Chondrocyte (in vitro differentiated cells): ENCODE measurements around the gene COQ10A. TPM values are rescaled to one million over a fixed set of nuclear protein-coding genes. Genes with fewer than 3 reads are reported as not detected.
"Not testable (repeated sequence)": the region's sequence is repeated elsewhere in the genome, so short reads cannot be mapped to it uniquely, and the experiment has no call there.

Experiments
- DNase-seq: peaks from one replicate; pipeline ENCODE4 v3.0.0; 2021; ENCODE audit warnings: mixed read lengths, low spot score
- H3K27ac Mint-ChIP-seq: one replicate; pipeline ENCODE4 v1.8.0; 2021; ENCODE audit warnings: mild to moderate bottlenecking, moderate library complexity, mixed read lengths; ENCODE audit not compliant: unreplicated experiment
- H3K27me3 Mint-ChIP-seq: 2 replicates; pipeline ENCODE4 v1.8.0; 2021; ENCODE audit warnings: low read depth, mixed read lengths
- H3K36me3 Mint-ChIP-seq: 2 replicates; pipeline ENCODE4 v1.8.0; 2021; ENCODE audit warnings: low read depth, mixed read lengths
- H3K4me1 Mint-ChIP-seq: 2 replicates; pipeline ENCODE4 v1.8.0; 2021; ENCODE audit warnings: low read depth, mild to moderate bottlenecking, mixed read lengths
- H3K4me3 Mint-ChIP-seq: one replicate; pipeline ENCODE4 v1.8.0; 2021; ENCODE audit warnings: mild to moderate bottlenecking, moderate library complexity, mixed read lengths; ENCODE audit not compliant: unreplicated experiment
- H3K9me3 Mint-ChIP-seq: 2 replicates; pipeline ENCODE4 v1.8.0; 2021; ENCODE audit warnings: low read depth, mixed read lengths
- total RNA-seq: library from RNA; stranded (reverse); gene quantifications from 3 replicates; pipeline ENCODE4 v1.2.1, GENCODE V29; 2021
- TF ChIP-seq, protein P1 (sequence below): fragments of 200-600 bp; sonication (generic); IDR thresholded peaks from 2 replicates; pipeline ENCODE4 v1.5.0; 2021; ENCODE audit warnings: antibody characterized with exemption, mild to moderate bottlenecking, moderate library complexity

COQ10A gene
- total RNA-seq, 1 donor from 2014 or later: 9.8 TPM

DNA sequence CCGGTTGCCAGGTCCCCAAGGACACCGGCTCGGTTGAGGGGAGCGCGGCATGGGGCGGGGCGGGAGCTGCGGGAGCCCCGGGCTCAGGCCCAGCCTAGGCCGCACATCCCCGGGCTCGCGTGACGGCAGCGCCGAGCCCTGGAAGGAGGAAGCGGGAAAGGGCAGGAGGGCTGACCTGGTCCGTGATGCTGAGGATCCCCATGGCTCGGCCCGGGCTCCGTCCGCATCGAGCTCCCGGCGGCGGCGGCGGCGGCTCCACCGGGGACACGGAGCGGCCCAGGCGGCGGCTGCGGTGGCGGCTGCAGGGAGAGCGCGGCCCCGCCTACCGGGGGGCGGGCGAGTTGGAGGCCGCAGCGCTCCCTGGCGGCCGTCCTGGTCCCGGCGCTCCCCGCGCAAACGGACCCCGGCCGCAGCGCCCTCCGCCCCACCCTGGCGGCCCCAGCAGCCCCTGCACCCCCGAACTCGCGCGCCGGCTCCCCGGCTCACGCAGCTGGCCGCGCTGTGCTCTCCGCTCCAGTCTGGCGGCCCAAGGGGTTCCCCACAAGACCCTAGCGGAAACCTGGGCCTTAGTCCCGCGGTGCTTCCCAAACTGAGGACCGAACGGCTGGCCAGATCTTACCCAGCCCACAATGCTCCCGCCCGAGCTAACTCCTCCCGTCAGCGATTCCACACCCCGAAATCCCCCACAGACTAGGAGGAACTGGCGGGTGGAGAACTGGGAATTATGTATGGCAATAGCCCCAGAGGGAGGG, 8.5 kb upstream of the COQ10A start, which contains the start of gene ANKRD52:
TSS of gene ANKRD52 (minus strand) at position 317 of the 752 bp plus-strand sequence. CDS start at position 202, 115 bp downstream.
- peak; percentile 91 for DNase-seq
- peak within 1 kb of the TSS; percentile 92 for H3K4me3 Mint-ChIP-seq
- no peaks in the 10 kb centered on the region for H3K27me3 Mint-ChIP-seq
- no peaks in the 10 kb centered on the region for H3K9me3 Mint-ChIP-seq
- peaks cover 31% of the 10 kb centered on the region for H3K4me1 Mint-ChIP-seq
- TF ChIP-seq, protein P1, sequence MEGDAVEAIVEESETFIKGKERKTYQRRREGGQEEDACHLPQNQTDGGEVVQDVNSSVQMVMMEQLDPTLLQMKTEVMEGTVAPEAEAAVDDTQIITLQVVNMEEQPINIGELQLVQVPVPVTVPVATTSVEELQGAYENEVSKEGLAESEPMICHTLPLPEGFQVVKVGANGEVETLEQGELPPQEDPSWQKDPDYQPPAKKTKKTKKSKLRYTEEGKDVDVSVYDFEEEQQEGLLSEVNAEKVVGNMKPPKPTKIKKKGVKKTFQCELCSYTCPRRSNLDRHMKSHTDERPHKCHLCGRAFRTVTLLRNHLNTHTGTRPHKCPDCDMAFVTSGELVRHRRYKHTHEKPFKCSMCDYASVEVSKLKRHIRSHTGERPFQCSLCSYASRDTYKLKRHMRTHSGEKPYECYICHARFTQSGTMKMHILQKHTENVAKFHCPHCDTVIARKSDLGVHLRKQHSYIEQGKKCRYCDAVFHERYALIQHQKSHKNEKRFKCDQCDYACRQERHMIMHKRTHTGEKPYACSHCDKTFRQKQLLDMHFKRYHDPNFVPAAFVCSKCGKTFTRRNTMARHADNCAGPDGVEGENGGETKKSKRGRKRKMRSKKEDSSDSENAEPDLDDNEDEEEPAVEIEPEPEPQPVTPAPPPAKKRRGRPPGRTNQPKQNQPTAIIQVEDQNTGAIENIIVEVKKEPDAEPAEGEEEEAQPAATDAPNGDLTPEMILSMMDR: peak; percentile 87
- peak within 1 kb of the TSS; percentile 95 for H3K27ac Mint-ChIP-seq
- H3K36me3 Mint-ChIP-seq: peaks cover 18% of the 10 kb centered on the region

DNA sequence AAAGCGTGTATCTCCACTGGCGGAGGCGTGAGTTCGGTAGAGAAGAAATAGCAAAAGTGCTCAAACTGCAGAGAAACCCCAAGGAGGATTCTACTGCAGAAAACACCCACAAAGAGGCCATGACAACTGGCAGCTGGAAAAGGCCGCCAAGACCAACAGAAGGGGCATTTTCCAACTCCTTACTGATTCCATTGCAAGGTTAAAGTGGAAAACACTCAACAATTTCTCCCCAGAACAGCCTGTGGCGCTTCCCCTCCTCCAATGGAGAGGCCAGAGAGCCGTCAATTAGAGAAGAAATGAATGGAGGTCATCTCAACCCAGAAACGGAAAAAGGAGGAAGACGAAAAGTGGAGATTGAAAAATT, 7.9 kb upstream of the COQ10A start:
- peak overlapping the region; percentile 95 for H3K27ac Mint-ChIP-seq
- no peak for DNase-seq
- TF ChIP-seq, protein P1: no peak
- peaks cover 14% of the 10 kb centered on the region for H3K36me3 Mint-ChIP-seq
- H3K4me1 Mint-ChIP-seq: peaks cover 31% of the 10 kb centered on the region
- peak overlapping the region; percentile 83 for H3K4me3 Mint-ChIP-seq
- no peaks in the 10 kb centered on the region for H3K9me3 Mint-ChIP-seq
- no peaks in the 10 kb centered on the region for H3K27me3 Mint-ChIP-seq

DNA sequence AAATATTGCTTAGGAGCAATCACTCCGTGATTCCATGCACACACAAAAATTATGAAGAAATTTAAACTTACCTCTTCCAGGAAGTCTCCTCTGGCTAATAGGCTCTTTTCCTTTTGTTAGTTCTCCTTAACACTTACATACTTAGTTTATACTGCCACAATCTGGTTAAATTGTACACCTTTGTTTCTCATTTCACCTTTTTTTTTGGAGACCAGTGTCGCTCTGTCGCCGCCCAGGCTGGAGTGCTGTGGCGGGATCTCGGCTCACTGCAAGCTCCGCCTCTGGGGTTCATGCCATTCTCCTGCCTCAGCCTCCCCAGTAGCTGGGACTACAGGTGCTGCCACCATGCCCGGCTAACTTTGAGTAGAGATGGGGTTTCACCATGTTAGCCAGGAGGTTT, 6.4 kb upstream of the COQ10A start:
- no peak overlapping the region for H3K4me3 Mint-ChIP-seq
- peaks cover 31% of the 10 kb centered on the region for H3K4me1 Mint-ChIP-seq
- H3K27ac Mint-ChIP-seq: no peak overlapping the region
- H3K9me3 Mint-ChIP-seq: no peaks in the 10 kb centered on the region
- H3K27me3 Mint-ChIP-seq: no peaks in the 10 kb centered on the region
- TF ChIP-seq, protein P1: no peak
- H3K36me3 Mint-ChIP-seq: peaks cover 4% of the 10 kb centered on the region
- peak; percentile 26 for DNase-seq

DNA sequence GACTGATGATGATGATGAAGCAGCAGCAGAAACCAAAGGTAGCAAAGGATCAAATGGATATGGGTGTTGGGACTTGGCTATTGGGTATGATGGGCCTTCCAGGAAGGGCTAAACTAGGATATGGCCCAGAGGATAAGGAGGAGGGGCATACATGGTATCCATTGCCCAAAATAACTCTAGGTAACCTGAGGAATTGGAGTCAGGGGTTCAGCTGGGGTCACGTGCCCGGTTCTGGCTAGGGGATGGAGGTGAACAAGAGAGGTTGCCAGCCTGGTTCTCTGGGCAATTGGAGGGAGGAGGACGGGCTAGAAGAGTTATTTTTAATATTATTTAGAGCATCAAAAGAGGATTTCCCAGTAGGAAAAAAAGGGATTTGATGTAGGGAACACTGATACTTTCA, 5.8 kb upstream of the COQ10A start:
- TF ChIP-seq, protein P1: no peak
- peaks cover 4% of the 10 kb centered on the region for H3K36me3 Mint-ChIP-seq
- DNase-seq: peak; percentile 18
- H3K9me3 Mint-ChIP-seq: no peaks in the 10 kb centered on the region
- no peaks in the 10 kb centered on the region for H3K27me3 Mint-ChIP-seq
- no peak overlapping the region for H3K4me3 Mint-ChIP-seq
- H3K4me1 Mint-ChIP-seq: peaks cover 33% of the 10 kb centered on the region
- no peak overlapping the region for H3K27ac Mint-ChIP-seq

DNA sequence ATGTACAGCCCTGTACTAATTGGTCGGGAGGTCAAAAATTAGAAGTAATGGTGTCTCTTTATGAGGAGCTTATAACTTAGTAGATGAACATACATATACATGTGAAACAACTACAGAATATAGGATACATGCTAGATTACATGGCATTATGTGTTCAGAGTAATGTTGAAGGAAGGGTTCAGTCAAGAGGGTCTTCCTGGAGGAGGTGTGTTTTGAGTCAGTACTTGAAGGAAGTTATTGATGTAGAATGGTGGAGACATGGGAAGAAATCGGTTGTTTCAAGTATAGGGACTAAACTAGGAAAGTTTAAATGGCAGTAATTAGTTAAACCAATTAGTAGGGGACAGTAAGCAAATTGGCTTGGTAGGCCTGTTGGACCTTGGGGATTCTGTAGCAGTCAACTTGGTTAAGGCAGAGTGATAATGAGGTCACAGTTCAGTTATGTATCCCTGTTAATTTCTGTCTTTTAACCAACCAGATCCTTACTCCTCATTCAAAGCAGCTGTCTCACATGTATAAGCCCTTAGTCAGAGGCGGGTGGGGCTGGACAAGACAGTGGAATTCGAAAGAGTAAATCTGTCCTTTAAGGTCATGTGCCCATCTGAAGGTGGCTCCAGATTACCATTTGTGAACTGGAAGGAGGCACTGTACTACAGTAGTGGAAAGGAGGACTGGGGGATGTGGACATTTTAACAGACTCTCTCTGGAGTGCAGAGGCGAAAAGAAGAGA, 5.1 kb upstream of the COQ10A start:
- no peak overlapping the region for H3K4me3 Mint-ChIP-seq
- TF ChIP-seq, protein P1: no peak
- H3K27ac Mint-ChIP-seq: peak overlapping the region; percentile 90
- DNase-seq: peak; percentile 11
- peaks cover 31% of the 10 kb centered on the region for H3K4me1 Mint-ChIP-seq
- H3K36me3 Mint-ChIP-seq: no peaks in the 10 kb centered on the region
- H3K27me3 Mint-ChIP-seq: no peaks in the 10 kb centered on the region
- no peaks in the 10 kb centered on the region for H3K9me3 Mint-ChIP-seq

DNA sequence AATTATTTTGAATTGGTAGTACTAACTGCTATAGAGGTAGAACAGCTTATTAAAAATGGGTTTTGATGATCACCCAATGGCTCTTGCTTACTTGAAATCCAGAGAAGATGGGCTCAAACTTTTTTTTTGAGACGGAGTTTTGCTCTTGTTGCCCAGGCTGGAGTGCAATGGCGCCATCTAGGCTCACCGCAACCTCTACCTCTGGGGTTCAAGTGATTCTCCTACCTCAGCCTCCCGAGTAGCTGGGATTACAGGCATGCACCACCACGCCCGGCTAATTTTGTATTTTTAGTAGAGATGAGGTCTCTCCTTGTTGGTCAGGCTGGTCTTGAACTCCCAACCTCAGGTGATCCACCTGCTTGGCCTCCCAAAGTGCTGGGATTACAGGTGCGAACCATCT, 3.8 kb upstream of the COQ10A start:
- H3K27me3 Mint-ChIP-seq, H3K4me3 Mint-ChIP-seq, H3K9me3 Mint-ChIP-seq, H3K27ac Mint-ChIP-seq, H3K36me3 Mint-ChIP-seq: not testable (repeated sequence)
- DNase-seq: peak; percentile 10
- peaks cover 33% of the 10 kb centered on the region for H3K4me1 Mint-ChIP-seq

DNA sequence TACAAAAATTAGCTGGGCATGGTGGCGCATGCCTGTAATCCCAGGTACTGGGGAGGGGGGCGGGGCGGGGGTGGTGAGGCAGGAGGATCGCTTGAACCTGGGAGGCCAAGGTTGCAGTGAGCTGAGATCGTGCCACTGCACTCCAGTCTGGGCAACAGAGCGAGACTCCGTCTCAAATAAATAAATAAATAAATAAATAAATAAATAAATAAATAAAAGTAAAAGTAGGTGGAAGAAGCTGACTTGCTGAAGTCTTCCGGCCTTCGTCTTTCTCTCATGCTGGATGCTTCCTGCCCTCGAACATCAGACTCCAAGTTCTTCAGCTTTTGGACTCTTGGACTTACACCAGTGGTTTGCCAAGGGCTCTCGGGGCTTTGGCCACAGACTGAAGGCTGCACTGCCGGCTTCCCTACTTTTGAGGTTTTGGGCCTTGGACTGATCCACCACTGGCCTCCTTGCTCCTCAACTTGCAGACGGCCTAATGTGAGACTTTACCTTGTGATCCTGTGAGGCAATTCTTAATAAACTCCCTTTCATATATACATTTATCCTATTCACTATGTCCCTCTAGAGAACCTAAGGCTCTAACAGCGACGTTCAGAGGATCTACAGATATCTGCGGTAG, 562 bp upstream of the COQ10A start:
- peak overlapping the region; percentile 91 for H3K27ac Mint-ChIP-seq
- H3K4me1 Mint-ChIP-seq: peaks cover 32% of the 10 kb centered on the region
- not testable (repeated sequence) for H3K27me3 Mint-ChIP-seq, H3K36me3 Mint-ChIP-seq, H3K9me3 Mint-ChIP-seq
- peak overlapping the region; percentile 87 for H3K4me3 Mint-ChIP-seq
- DNase-seq: peak; percentile 0
